Astrocyte (in vitro differentiated cells and primary cell): ENCODE data around the gene ZNF101. TPM values are rescaled to one million over a fixed set of nuclear protein-coding genes. Genes with fewer than 3 reads are reported as not detected.

Source experiments
- DNase-seq: peaks from one replicate; pipeline ENCODE4 v3.0.0-alpha.2; 2010; ENCODE audit warnings: low read depth
- FAIRE-seq: peaks from 2 replicates; lab custom pipeline; 2011; peaks lifted over from hg19 to GRCh38; lab: Jason Lieb, UNC
- H2AFZ ChIP-seq: 2 replicates; pipeline ENCODE4 v1.6.0; 2012; ENCODE audit warnings: low read depth, low read length, inconsistent platforms
- H3K27ac ChIP-seq: 2 replicates; pipeline ENCODE4 v1.5.1; 2011; ENCODE audit warnings: low read depth, low read length, inconsistent platforms
- H3K27me3 ChIP-seq: 2 replicates; pipeline ENCODE4 v1.6.0; 2011; ENCODE audit warnings: low read length, inconsistent platforms; ENCODE audit not compliant: insufficient read depth
- H3K36me3 ChIP-seq: 2 replicates; pipeline ENCODE4 v1.5.1; 2011; ENCODE audit warnings: low read length, inconsistent platforms; ENCODE audit not compliant: insufficient read depth
- H3K4me1 ChIP-seq: 2 replicates; pipeline ENCODE4 v1.5.1; 2011; ENCODE audit warnings: low read length, inconsistent platforms; ENCODE audit not compliant: insufficient read depth
- H3K4me2 ChIP-seq: 2 replicates; pipeline ENCODE4 v1.6.0; 2012; ENCODE audit warnings: low read length, inconsistent platforms
- H3K4me3 ChIP-seq: 2 replicates; pipeline ENCODE4 v1.5.1; 2011; ENCODE audit warnings: low read depth, mild to moderate bottlenecking, low read length, inconsistent platforms; ENCODE audit not compliant: insufficient read depth
- H3K79me2 ChIP-seq: 2 replicates; pipeline ENCODE4 v1.6.0; 2012; ENCODE audit warnings: mild to moderate bottlenecking, low read length, inconsistent platforms; ENCODE audit not compliant: insufficient read depth
- H3K9ac ChIP-seq: 2 replicates; pipeline ENCODE4 v1.6.0; 2012; ENCODE audit warnings: mild to moderate bottlenecking, low read length, inconsistent platforms
- H3K9me3 ChIP-seq: 2 replicates; pipeline ENCODE4 v1.5.1; 2012; ENCODE audit warnings: low read depth, mild to moderate bottlenecking, low read length, inconsistent platforms; ENCODE audit not compliant: insufficient read depth
- H4K20me1 ChIP-seq: 2 replicates; pipeline ENCODE4 v1.6.0; 2012; ENCODE audit warnings: low read length, inconsistent platforms; ENCODE audit not compliant: insufficient read depth
- H3K27ac Mint-ChIP-seq: one replicate; pipeline ENCODE4 v1.8.0; 2021; ENCODE audit warnings: mild to moderate bottlenecking, mixed read lengths; ENCODE audit not compliant: unreplicated experiment
- H3K27me3 Mint-ChIP-seq: one replicate; pipeline ENCODE4 v1.8.0; 2021; ENCODE audit warnings: low read depth, mixed read lengths; ENCODE audit not compliant: unreplicated experiment
- H3K36me3 Mint-ChIP-seq: one replicate; pipeline ENCODE4 v1.8.0; 2021; ENCODE audit warnings: low read depth, mixed read lengths; ENCODE audit not compliant: unreplicated experiment
- H3K4me1 Mint-ChIP-seq: one replicate; pipeline ENCODE4 v1.8.0; 2021; ENCODE audit warnings: low read depth, mixed read lengths; ENCODE audit not compliant: unreplicated experiment
- H3K4me3 Mint-ChIP-seq: one replicate; pipeline ENCODE4 v1.8.0; 2021; ENCODE audit warnings: mild to moderate bottlenecking, moderate library complexity, mixed read lengths; ENCODE audit not compliant: unreplicated experiment
- H3K9me3 Mint-ChIP-seq: one replicate; pipeline ENCODE4 v1.8.0; 2021; ENCODE audit warnings: mild to moderate bottlenecking, mixed read lengths; ENCODE audit not compliant: unreplicated experiment
- EZH2 ChIP-seq: IDR thresholded peaks from 2 replicates; pipeline ENCODE4 v1.6.1; 2012; ENCODE audit warnings: mild to moderate bottlenecking, low read length, inconsistent platforms; ENCODE audit not compliant: insufficient read depth
- total RNA-seq: library from RNA; stranded (reverse); gene quantifications from 2 replicates; pipeline ENCODE4 v1.2.1, GENCODE V29; 2021
- TF ChIP-seq, protein P1 (sequence below): IDR thresholded peaks from 2 replicates; pipeline ENCODE4 v1.5.1; 2011; ENCODE audit warnings: low read depth, mild to moderate bottlenecking, inconsistent platforms, low read length, moderate library complexity; ENCODE audit not compliant: insufficient read depth

ZNF101 gene
- total RNA-seq, 1 donor from 2014 or later = 8.9 TPM

DNA sequence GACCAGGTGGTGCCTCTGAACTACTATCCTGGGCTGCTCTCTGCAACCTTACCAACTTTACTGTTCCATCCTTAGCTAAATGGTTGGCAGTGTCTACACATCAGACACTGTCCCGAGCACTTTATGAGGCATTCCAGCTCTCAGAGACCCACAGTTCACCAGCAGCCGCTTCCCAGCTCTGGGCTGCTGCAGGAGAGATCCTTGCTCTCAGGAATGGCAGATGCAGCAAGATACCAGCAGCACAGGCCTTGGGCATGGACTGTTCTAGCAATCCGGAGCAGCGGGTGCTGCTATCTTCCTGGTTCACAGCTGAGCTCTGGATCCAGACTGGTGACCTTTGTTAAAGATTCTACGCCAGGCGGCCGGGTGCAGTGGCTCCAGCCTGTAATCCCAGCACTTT, 37.3 kb upstream of the ZNF101 start:
- H3K4me2 ChIP-seq = no peak overlapping the region
- H3K4me3 ChIP-seq = no peak overlapping the region
- H4K20me1 ChIP-seq = peaks cover 6% of the 10 kb centered on the region
- H3K27me3 Mint-ChIP-seq = no peaks in the 10 kb centered on the region
- TF ChIP-seq, protein P1, sequence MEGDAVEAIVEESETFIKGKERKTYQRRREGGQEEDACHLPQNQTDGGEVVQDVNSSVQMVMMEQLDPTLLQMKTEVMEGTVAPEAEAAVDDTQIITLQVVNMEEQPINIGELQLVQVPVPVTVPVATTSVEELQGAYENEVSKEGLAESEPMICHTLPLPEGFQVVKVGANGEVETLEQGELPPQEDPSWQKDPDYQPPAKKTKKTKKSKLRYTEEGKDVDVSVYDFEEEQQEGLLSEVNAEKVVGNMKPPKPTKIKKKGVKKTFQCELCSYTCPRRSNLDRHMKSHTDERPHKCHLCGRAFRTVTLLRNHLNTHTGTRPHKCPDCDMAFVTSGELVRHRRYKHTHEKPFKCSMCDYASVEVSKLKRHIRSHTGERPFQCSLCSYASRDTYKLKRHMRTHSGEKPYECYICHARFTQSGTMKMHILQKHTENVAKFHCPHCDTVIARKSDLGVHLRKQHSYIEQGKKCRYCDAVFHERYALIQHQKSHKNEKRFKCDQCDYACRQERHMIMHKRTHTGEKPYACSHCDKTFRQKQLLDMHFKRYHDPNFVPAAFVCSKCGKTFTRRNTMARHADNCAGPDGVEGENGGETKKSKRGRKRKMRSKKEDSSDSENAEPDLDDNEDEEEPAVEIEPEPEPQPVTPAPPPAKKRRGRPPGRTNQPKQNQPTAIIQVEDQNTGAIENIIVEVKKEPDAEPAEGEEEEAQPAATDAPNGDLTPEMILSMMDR = no peak
- no peak for TF ChIP-seq EZH2
- peaks cover 34% of the 10 kb centered on the region for H3K36me3 Mint-ChIP-seq
- H2AFZ ChIP-seq = no peak overlapping the region
- no peaks in the 10 kb centered on the region for H3K79me2 ChIP-seq
- FAIRE-seq (no peak), DNase-seq (no peak)
- no peaks in the 10 kb centered on the region for H3K4me1 Mint-ChIP-seq
- no peaks in the 10 kb centered on the region for H3K9me3 Mint-ChIP-seq
- H3K9ac ChIP-seq = no peak overlapping the region
- no peak overlapping the region for H3K27ac ChIP-seq
- peaks cover 8% of the 10 kb centered on the region for H3K36me3 ChIP-seq
- peaks cover 12% of the 10 kb centered on the region for H3K4me1 ChIP-seq
- H3K27me3 ChIP-seq = no peaks in the 10 kb centered on the region
- H3K27ac Mint-ChIP-seq = no peak overlapping the region
- no peaks in the 10 kb centered on the region for H3K9me3 ChIP-seq
- no peak overlapping the region for H3K4me3 Mint-ChIP-seq

DNA sequence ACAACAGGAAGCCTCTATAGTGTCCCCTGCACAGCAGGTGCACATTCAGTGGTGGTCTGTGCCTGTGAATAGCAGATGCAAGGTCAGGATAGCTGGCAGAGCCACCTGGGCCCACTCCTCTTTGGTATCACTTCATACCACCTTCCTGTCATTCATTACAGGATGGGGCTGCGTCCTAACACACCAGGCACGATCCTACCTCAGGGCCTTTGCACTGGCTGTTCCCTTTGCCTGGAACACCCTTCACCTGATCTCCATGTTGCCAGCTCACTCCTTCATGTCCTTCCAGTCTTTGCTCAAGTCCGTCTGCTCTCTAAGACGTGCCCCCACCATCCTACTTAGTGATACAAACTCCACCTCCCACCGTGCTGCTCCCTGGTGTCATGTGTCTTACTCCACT, 36.0 kb upstream of the ZNF101 start:
- peaks cover 34% of the 10 kb centered on the region for H3K36me3 Mint-ChIP-seq
- DNase-seq (no peak), FAIRE-seq (no peak)
- Histone ChIP-seq H4K20me1 (peaks cover 6% of the 10 kb centered on the region), H3K79me2 (no peaks in the 10 kb centered on the region), H3K27ac (no peak overlapping the region), H3K9me3 (no peaks in the 10 kb centered on the region), H3K9ac (no peak overlapping the region), H3K4me1 (peaks cover 11% of the 10 kb centered on the region), H3K36me3 (peaks cover 8% of the 10 kb centered on the region), H3K27me3 (no peaks in the 10 kb centered on the region), H3K4me2 (no peak overlapping the region), H3K4me3 (no peak overlapping the region), H2AFZ (no peak overlapping the region)
- H3K9me3 Mint-ChIP-seq = no peaks in the 10 kb centered on the region
- H3K4me3 Mint-ChIP-seq = no peak overlapping the region
- no peaks in the 10 kb centered on the region for H3K27me3 Mint-ChIP-seq
- TF ChIP-seq, protein P1 = no peak
- no peak for TF ChIP-seq EZH2
- H3K27ac Mint-ChIP-seq = no peak overlapping the region
- H3K4me1 Mint-ChIP-seq = no peaks in the 10 kb centered on the region

DNA sequence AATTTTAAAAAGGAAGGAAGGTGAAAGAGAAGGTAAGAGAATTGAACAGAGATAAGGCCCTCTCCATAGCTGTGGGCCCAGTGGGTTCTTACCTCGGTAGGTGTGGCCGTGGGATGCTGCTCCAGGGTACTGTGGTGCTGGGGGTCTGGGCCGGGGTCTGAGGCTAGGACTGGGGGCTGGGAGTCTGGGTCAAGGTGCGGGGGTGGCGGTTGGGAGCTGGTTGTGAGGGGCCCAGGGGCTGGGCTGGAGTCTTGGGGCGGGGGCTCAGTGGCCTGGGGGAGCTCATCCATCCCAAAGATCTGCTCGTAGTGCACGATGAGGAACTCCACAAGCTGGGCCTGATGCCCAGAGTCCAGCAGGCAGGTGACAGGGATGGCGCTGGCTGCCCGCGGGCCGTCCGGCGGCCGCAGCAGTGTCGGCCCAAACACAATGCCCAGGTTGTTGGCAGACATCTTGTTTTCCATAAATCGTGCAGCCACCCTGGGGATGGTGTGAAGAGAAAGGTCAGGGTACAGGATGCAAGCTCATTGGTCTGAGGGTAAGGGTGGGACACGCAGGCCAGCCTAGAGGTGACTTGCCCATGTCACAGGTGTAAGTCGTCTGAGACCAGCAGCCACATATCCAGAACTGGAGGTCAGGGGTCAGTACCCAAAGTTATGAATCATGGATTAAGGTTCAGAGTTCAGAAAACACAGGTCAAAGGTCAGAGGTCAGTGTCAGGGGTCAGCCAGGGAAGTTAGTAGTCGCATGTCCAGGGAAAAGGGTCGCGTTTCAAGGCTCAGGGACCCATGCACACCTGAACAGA, 34.7 kb upstream of the ZNF101 start:
- H3K9me3 Mint-ChIP-seq = no peaks in the 10 kb centered on the region
- DNase-seq (no peak), FAIRE-seq (no peak)
- no peak overlapping the region for H3K27ac Mint-ChIP-seq
- Histone ChIP-seq H4K20me1 (peaks cover 6% of the 10 kb centered on the region), H3K4me1 (peaks cover under 1% of the 10 kb centered on the region), H3K79me2 (no peaks in the 10 kb centered on the region), H3K9me3 (no peaks in the 10 kb centered on the region), H2AFZ (no peak overlapping the region), H3K36me3 (peaks cover 8% of the 10 kb centered on the region), H3K27ac (no peak overlapping the region), H3K4me2 (no peak overlapping the region), H3K9ac (no peak overlapping the region), H3K27me3 (no peaks in the 10 kb centered on the region), H3K4me3 (no peak overlapping the region)
- no peak overlapping the region for H3K4me3 Mint-ChIP-seq
- no peaks in the 10 kb centered on the region for H3K27me3 Mint-ChIP-seq
- no peaks in the 10 kb centered on the region for H3K4me1 Mint-ChIP-seq
- no peak for TF ChIP-seq EZH2
- TF ChIP-seq, protein P1 = no peak
- H3K36me3 Mint-ChIP-seq = peaks cover 38% of the 10 kb centered on the region
